K562 (cell line): ENCODE measurements around the gene CUTC. TPM values are rescaled to one million over a fixed set of nuclear protein-coding genes. Genes with fewer than 3 reads are reported as not detected.

Source experiments
- ATAC-seq: fragments of 200-7000 bp; cut with Tn5 transposase; 3 replicates; pipeline ENCODE4 v1.9.1; 2020; ENCODE audit warnings: moderate library complexity
- BruUV-seq: library from RNA; stranded (reverse); fragments of 400-500 nt; replicated peaks from 2 replicates; lab custom pipeline; 2021; lab: Mats Ljungman, UMichigan
- CTCF ChIA-PET: fragments of 300-600 bp; formaldehyde crosslinking; extraction: SDS; loops from one replicate; lab custom pipeline; 2021; ENCODE audit warnings: low intra/inter-chr PET ratio; lab: Yijun Ruan, JAX
- POLR2A ChIA-PET: fragments of 300-600, 350-650 bp; sonication (Branson Sonifier 250); formaldehyde crosslinking; extraction: SDS; loops from one replicate; lab custom pipeline; 2021; ENCODE audit warnings: antibody characterized with exemption, inconsistent platforms; lab: Yijun Ruan, JAX
- DNase-seq, 4 experiments: peaks; one replicate each; pipeline versions ENCODE4 v3.0.0 to v3.0.0-alpha.2; 2011 to 2018; ENCODE audit warnings: low spot score in 3 of 4, mixed read lengths in 3 of 4; ENCODE audit errors: extremely low read depth in 1 of 4
- FAIRE-seq: peaks from 2 replicates; lab custom pipeline; 2011; peaks lifted over from hg19 to GRCh38; lab: Jason Lieb, UNC
- H2AFZ ChIP-seq: 2 replicates; pipeline ENCODE4 v1.6.0; 2011; ENCODE audit warnings: low read depth, low read length, control low read depth, inconsistent platforms
- H3K27ac ChIP-seq: fragments of 200-600 bp; 3 replicates; pipeline ENCODE4 v1.8.0; 2011; ENCODE audit warnings: low read depth, mild to moderate bottlenecking, control low read depth, inconsistent platforms, low read length, moderate library complexity, mixed read lengths; ENCODE audit errors: extremely low read depth
- H3K27me3 ChIP-seq, 2 experiments: fragments of 300-600 bp in 1 of 2; 2 replicates in 1 of 2; 3 replicates in 1 of 2; pipeline versions ENCODE4 v1.6.0 to v1.8.0; 2011; ENCODE audit warnings: inconsistent platforms in 2 of 2, low read length in 2 of 2, mild to moderate bottlenecking in 1 of 2, mixed read lengths in 1 of 2, moderate library complexity in 1 of 2; ENCODE audit not compliant: control insufficient read depth in 2 of 2, insufficient read depth in 2 of 2
- H3K36me3 ChIP-seq: fragments of 300-600 bp; 3 replicates; pipeline ENCODE4 v1.8.0; 2011; ENCODE audit warnings: mild to moderate bottlenecking, low read length, inconsistent platforms; ENCODE audit not compliant: control insufficient read depth, insufficient read depth
- H3K4me1 ChIP-seq, 2 experiments: fragments of 200-600 bp in 1 of 2; replicated peaks in 1 of 2; 2 replicates in 1 of 2; 3 replicates in 1 of 2; pipeline versions ENCODE4 v1.5.1 to v1.8.0; 2011; ENCODE audit warnings: inconsistent platforms in 2 of 2, low read length in 2 of 2, mild to moderate bottlenecking in 1 of 2, mixed read lengths in 1 of 2, moderate library complexity in 1 of 2; ENCODE audit not compliant: control insufficient read depth in 2 of 2, insufficient read depth in 2 of 2
- H3K4me2 ChIP-seq: 2 replicates; pipeline ENCODE4 v1.6.1; 2011; ENCODE audit warnings: low read length, control low read depth, inconsistent platforms, mixed read lengths; ENCODE audit not compliant: insufficient read depth
- H3K4me3 ChIP-seq: fragments of 200-600 bp; sonication (generic), shearing (Covaris generic); 2 replicates; pipeline ENCODE4 v1.5.1; 2016; ENCODE audit warnings: control low read depth, inconsistent platforms
- H3K79me2 ChIP-seq: fragments of 200-600 bp; 3 replicates; pipeline ENCODE4 v1.8.0; 2011; ENCODE audit warnings: low read length, inconsistent platforms; ENCODE audit not compliant: control insufficient read depth, insufficient read depth
- H3K9ac ChIP-seq, 2 experiments: 2 replicates each; pipeline versions ENCODE4 v1.6.0 to v1.6.1; 2011; ENCODE audit warnings: low read depth in 2 of 2, low read length in 2 of 2, control low read depth in 1 of 2, inconsistent platforms in 1 of 2, mild to moderate bottlenecking in 1 of 2, mixed read lengths in 1 of 2; ENCODE audit not compliant: insufficient read depth in 1 of 2
- H3K9me1 ChIP-seq: one replicate; pipeline ENCODE4 v1.6.0; 2011; ENCODE audit warnings: inconsistent platforms, mild to moderate bottlenecking, low read length, moderate library complexity; ENCODE audit not compliant: control insufficient read depth, insufficient read depth
- H3K9me3 ChIP-seq: replicated peaks from 2 replicates; pipeline ENCODE4 v1.5.1; 2011; ENCODE audit warnings: low read depth, low read length, inconsistent platforms; ENCODE audit not compliant: control insufficient read depth, insufficient read depth
- H4K20me1 ChIP-seq: replicated peaks from 2 replicates; pipeline ENCODE4 v1.6.1; 2011; ENCODE audit warnings: low read length, inconsistent platforms, mixed read lengths; ENCODE audit not compliant: control insufficient read depth, insufficient read depth
- CBX2 ChIP-seq: fragments of 200-600 bp; sonication (generic); IDR thresholded peaks from one replicate; pipeline ENCODE4 v1.6.1; 2012; ENCODE audit warnings: mild to moderate bottlenecking, low read length, inconsistent platforms; ENCODE audit not compliant: insufficient read depth, poor library complexity, severe bottlenecking
- CGGBP1 ChIP-seq: fragments of 250-450 bp; sonication (Bioruptor Pico); IDR thresholded peaks from 2 replicates; pipeline ENCODE4 v1.9.0; 2021; ENCODE audit warnings: mild to moderate bottlenecking
- CSDE1 ChIP-seq, 2 experiments: fragments of 450-650 bp; IDR thresholded peaks; 2 replicates each; pipeline ENCODE4 v1.6.1; 2016; ENCODE audit warnings: mild to moderate bottlenecking in 1 of 2
- FOXP4 ChIP-seq: sonication (generic); formaldehyde crosslinking; IDR thresholded peaks from 2 replicates; pipeline ENCODE4 v1.8.0; 2022; ENCODE audit warnings: mild to moderate bottlenecking, missing genetic modification reagents, borderline replicate concordance
- HMG20A ChIP-seq: fragments of 450-650 bp; formaldehyde crosslinking; conservative IDR thresholded peaks from 2 replicates; pipeline ENCODE4 v1.4.0; 2020; ENCODE audit warnings: mild to moderate bottlenecking, mixed read lengths
- MAZ ChIP-seq, 2 experiments: fragments of 450-650 bp in 1 of 2; sonication (generic) in 1 of 2; formaldehyde crosslinking; IDR thresholded peaks in 1 of 2; conservative IDR thresholded peaks in 1 of 2; 2 replicates each; pipeline versions ENCODE4 v1.4.0 to v1.5.0; 2020; ENCODE audit warnings: mild to moderate bottlenecking in 1 of 2, missing genetic modification reagents in 1 of 2
- U2AF2 ChIP-seq: fragments of 200-400 bp; formaldehyde crosslinking; optimal IDR thresholded peaks from 2 replicates; pipeline ENCODE3; 2017; ENCODE audit warnings: low read depth, mild to moderate bottlenecking, low read length
- ZFP1 ChIP-seq: fragments of 450-650 bp; formaldehyde crosslinking; IDR thresholded peaks from 2 replicates; pipeline ENCODE4 v1.4.0; 2020; ENCODE audit warnings: mild to moderate bottlenecking, mixed read lengths
- ZHX1 ChIP-seq: fragments of 150-350 bp; conservative IDR thresholded peaks from 2 replicates; pipeline ENCODE4 v1.6.1; 2014; ENCODE audit warnings: low read length
- WGBS: fragments of 100-300 bp; shearing (Covaris generic); methylation state at CpG from one replicate; pipeline ENCODE4 v1.1.6; 2016; ENCODE audit warnings: low coverage, mixed read lengths; ENCODE audit not compliant: insufficient coverage; ENCODE audit errors: missing lambda C conversion rate; 5-methylcytosine and 5-hydroxymethylcytosine counted together
- in situ Hi-C: fragments of 300-500 bp; cut with MboI; formaldehyde crosslinking; loops from 4 replicates; pipeline ENCODE4 v1.15.0; 2018; ENCODE audit warnings: inconsistent platforms, mixed read lengths
- intact Hi-C: fragments of 100-400 bp; cut with micrococcal nuclease; formaldehyde crosslinking; loops from 2 replicates; pipeline ENCODE4 v1.14.2; 2022
- polyA plus RNA-seq, 8 experiments: library from polyadenylated mRNA; depleted of rRNA in 4 of 8; stranded (reverse) in 5 of 8; unstranded in 3 of 8; fragments of >200 nt; fragmentation: Nextera tagmentation in 2 of 8; fragmentation: Illumina TruSeq in 1 of 8; extraction: Ambion mirVana in 2 of 8; extraction: Trizol in 1 of 8; gene quantifications; 2 replicates each; pipeline versions ENCODE4 v1.2.1 to v1.2.3, GENCODE V29; 2011 to 2014; ENCODE audit warnings: inconsistent platforms in 1 of 8, missing spikeins in 1 of 8
- total RNA-seq, 7 experiments: library from RNA; depleted of rRNA in 6 of 7; stranded (reverse); fragments of >200 nt in 6 of 7; fragmentation: Illumina TruSeq in 2 of 7; extraction: Trizol in 2 of 7; gene quantifications; 2 replicates each; pipeline versions ENCODE4 v1.2.1 to v1.2.3, GENCODE V29; 2011 to 2021; ENCODE audit warnings: low replicate concordance in 1 of 7

The CUTC gene
- total and polyA plus RNA-seq, 9 of the 15 experiments (the other 6 are each of a cell fraction or from before 2014, with no cell fraction given): 18.6 to 69.3 (median 32.3) TPM

GRCh38 chr10:99798031-99798430 lies 66.0 kb downstream of the CUTC start:
- ChIA-PET POLR2A (interaction anchor here (2.1 kb wide), 1 partner anchor 10 kb away, joined by 5 read pairs; no protein-coding TSS in a partner anchor), CTCF (no interaction called here)
- BruUV-seq: no TSS peak
- H3K9ac ChIP-seq: no peak overlapping the region
- no peak overlapping the region for H3K27ac ChIP-seq
- WGBS: 0% methylated on average over 4 of the region's 4 CpGs
- no peak overlapping the region for H3K4me2 ChIP-seq
- no peaks in the 10 kb centered on the region for H3K4me1 ChIP-seq
- DNase-seq: no peak
- H4K20me1 ChIP-seq: no peaks in the 10 kb centered on the region
- H3K9me3 ChIP-seq: no peaks in the 10 kb centered on the region
- peaks cover 12 to 26% of the 10 kb centered on the region in 2 experiments; a peak in 4 of 5 replicates for H3K27me3 ChIP-seq
- TF ChIP-seq CBX2 (no peak), U2AF2 (no peak), MAZ (CRISPR knock-in tag; conservative IDR thresholded peaks at IDR 0.05 in 1 of 2, IDR thresholded peaks at IDR 0.05 in 1 of 2) (no peak), FOXP4 (no peak), CSDE1 (IDR thresholded peaks at IDR 0.05) (no peak), ZHX1 (no peak), CGGBP1 (CRISPR knock-in tag) (no peak), HMG20A (CRISPR knock-in tag) (no peak), ZFP1 (CRISPR knock-in tag) (no peak)
- no peaks in the 10 kb centered on the region for H3K36me3 ChIP-seq
- no peaks in the 10 kb centered on the region for H3K9me1 ChIP-seq
- H2AFZ ChIP-seq: no peak overlapping the region
- in situ Hi-C loops (no loop called here), intact Hi-C loops (no loop called here)
- no peaks in the 10 kb centered on the region for H3K79me2 ChIP-seq
- no peak for ATAC-seq
- H3K4me3 ChIP-seq: no peak overlapping the region
- FAIRE-seq: no peak
